DOHH2 (cell line): ENCODE data around the gene CNPY1.

Source experiments
- H3F3A ChIP-seq: fragments of 200-600 bp; sonication (generic), shearing (Covaris generic); 2 replicates; pipeline ENCODE4 v1.6.0; 2016; ENCODE audit warnings: antibody characterized with exemption, mild to moderate bottlenecking; ENCODE audit not compliant: control insufficient read depth, insufficient read depth
- H3K27ac ChIP-seq: fragments of 200-600 bp; sonication (generic); 2 replicates; pipeline ENCODE4 v1.5.1; 2014; ENCODE audit warnings: low read depth, mild to moderate bottlenecking, low read length, moderate library complexity
- H3K27me3 ChIP-seq: fragments of 200-600 bp; sonication (generic); 2 replicates; pipeline ENCODE4 v1.6.1; 2014; ENCODE audit warnings: mild to moderate bottlenecking, low read length, mixed read lengths; ENCODE audit not compliant: control insufficient read depth
- H3K36me3 ChIP-seq: fragments of 200-600 bp; sonication (generic); 2 replicates; pipeline ENCODE4 v1.6.1; 2014; ENCODE audit warnings: mild to moderate bottlenecking, low read length, moderate library complexity, mixed read lengths; ENCODE audit not compliant: control insufficient read depth
- H3K4me1 ChIP-seq: fragments of 200-600 bp; sonication (generic); 2 replicates; pipeline ENCODE4 v1.6.1; 2014; ENCODE audit warnings: mild to moderate bottlenecking, low read length, mixed read lengths; ENCODE audit not compliant: control insufficient read depth
- H3K4me2 ChIP-seq: fragments of 200-600 bp; sonication (generic); 2 replicates; pipeline ENCODE4 v1.6.0; 2014; ENCODE audit warnings: mild to moderate bottlenecking, low read length, moderate library complexity
- H3K4me3 ChIP-seq: fragments of 200-600 bp; sonication (generic); 2 replicates; pipeline ENCODE4 v1.5.1; 2014; ENCODE audit warnings: mild to moderate bottlenecking, low read length, mixed read lengths
- H3K79me2 ChIP-seq: fragments of 200-600 bp; sonication (generic); 2 replicates; pipeline ENCODE4 v1.6.1; 2014; ENCODE audit warnings: mild to moderate bottlenecking, low read length, mixed read lengths; ENCODE audit not compliant: control insufficient read depth
- H3K9me2 ChIP-seq: fragments of 200-600 bp; sonication (generic); replicated peaks from 2 replicates; pipeline ENCODE4 v1.6.1; 2014; ENCODE audit warnings: mild to moderate bottlenecking, low read length, mixed read lengths; ENCODE audit not compliant: control insufficient read depth
- H3K9me3 ChIP-seq: fragments of 200-600 bp; sonication (generic); 2 replicates; pipeline ENCODE4 v1.6.1; 2014; ENCODE audit warnings: antibody characterized with exemption, low read length, mixed read lengths; ENCODE audit not compliant: control insufficient read depth, insufficient read depth
- H4K20me1 ChIP-seq: fragments of 200-600 bp; sonication (generic); 2 replicates; pipeline ENCODE4 v1.6.0; 2014; ENCODE audit warnings: low read depth, mild to moderate bottlenecking, antibody characterized with exemption, low read length, moderate library complexity; ENCODE audit not compliant: control insufficient read depth, insufficient read depth
- CTCF ChIP-seq: fragments of 200-600 bp; sonication (generic); IDR thresholded peaks from one replicate; pipeline ENCODE4 v1.5.1; 2014; ENCODE audit warnings: antibody characterized with exemption, mild to moderate bottlenecking, low read depth, low read length; ENCODE audit not compliant: poor library complexity, severe bottlenecking
- EZH2phosphoT487 ChIP-seq: fragments of 200-600 bp; sonication (generic); IDR thresholded peaks from 2 replicates; pipeline ENCODE4 v1.6.1; 2017; ENCODE audit warnings: borderline replicate concordance, mild to moderate bottlenecking, antibody characterized with exemption, low read length, moderate library complexity, mixed read lengths

CNPY1 gene

GRCh38 chr7:155458111-155458877 lies 88.1 kb downstream of the CNPY1 start, which contains the start of gene EN2:
Gene EN2, plus strand, starts transcription at chr7:155458129. Its CDS starts 249 bp downstream, at chr7:155458378.
- H3K27me3 ChIP-seq: peaks cover 16% of the 10 kb centered on the region; the same call in 1 of the 2 replicates

GRCh38 chr7:155457544-155458110 lies 88.7 kb downstream of the CNPY1 start:
- H3K4me2 ChIP-seq: no peak overlapping the region
- H3K9me3 ChIP-seq: peaks cover 4% of the 10 kb centered on the region; the same call in 1 of the 2 replicates
- peaks cover 19% of the 10 kb centered on the region for H3K27me3 ChIP-seq
- no peaks in the 10 kb centered on the region for H4K20me1 ChIP-seq
- no peaks in the 10 kb centered on the region for H3F3A ChIP-seq
- no peaks in the 10 kb centered on the region for H3K79me2 ChIP-seq
- H3K4me1 ChIP-seq: no peaks in the 10 kb centered on the region
- TF ChIP-seq CTCF (no peak), EZH2phosphoT487 (no peak)
- H3K27ac ChIP-seq: no peak overlapping the region
- H3K36me3 ChIP-seq: no peaks in the 10 kb centered on the region
- H3K9me2 ChIP-seq: no peaks in the 10 kb centered on the region
- H3K4me3 ChIP-seq: no peak overlapping the region

More at GRCh38 chr7:155458111-155458877, 88.1 kb downstream of the CNPY1 start, which contains the start of gene EN2:
- Histone ChIP-seq H3K27ac (no peak within 1 kb of the TSS), H3K4me2 (no peak within 1 kb of the TSS), H3F3A (no peaks in the 10 kb centered on the region), H3K4me1 (no peaks in the 10 kb centered on the region), H3K36me3 (no peaks in the 10 kb centered on the region), H3K79me2 (no peaks in the 10 kb centered on the region), H3K9me2 (no peaks in the 10 kb centered on the region), H4K20me1 (no peaks in the 10 kb centered on the region), H3K9me3 (peaks cover 4% of the 10 kb centered on the region; the same call in 1 of the 2 replicates), H3K4me3 (no peak within 1 kb of the TSS)
- TF ChIP-seq EZH2phosphoT487 (no peak), CTCF (no peak)

DNA sequence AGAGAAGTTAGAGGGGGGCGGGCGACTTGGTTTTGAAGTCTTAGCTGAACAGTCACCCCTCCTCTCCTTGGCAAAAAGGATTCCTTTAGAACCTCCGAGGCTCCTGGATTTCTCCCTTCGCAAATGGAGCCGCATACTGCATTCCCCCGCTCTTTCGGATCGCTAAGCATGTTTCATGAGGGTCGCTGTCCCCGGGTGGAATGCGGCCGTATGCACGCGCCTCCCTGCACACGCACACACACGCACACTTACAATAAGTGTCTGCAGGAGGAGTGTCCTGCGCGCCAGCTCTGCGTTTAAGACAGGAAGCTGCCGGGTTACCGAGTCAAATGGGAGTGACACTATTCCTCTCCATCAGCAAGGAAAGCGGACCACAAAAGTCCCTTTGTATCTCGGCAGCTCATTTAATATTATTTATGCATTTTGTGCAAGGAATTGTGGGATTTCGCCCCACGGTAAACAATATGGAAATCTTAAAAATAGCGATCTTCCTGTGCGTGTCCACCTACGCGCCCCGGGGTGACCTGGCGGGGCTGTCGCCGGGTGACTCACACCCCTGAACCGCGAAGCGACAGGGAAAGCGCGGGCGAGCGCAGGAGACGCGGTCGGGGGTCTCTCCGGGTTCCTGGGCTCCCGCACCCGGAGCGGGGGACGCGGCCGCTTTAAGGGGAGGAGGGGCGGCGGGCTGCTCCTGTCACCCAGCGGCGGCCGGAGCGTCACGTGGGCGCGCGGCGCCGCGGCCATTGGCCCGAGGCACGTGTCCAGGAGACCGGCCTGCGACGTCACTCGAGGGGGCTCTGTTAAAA lies 89.4 kb downstream of the CNPY1 start:
- H3K4me1 ChIP-seq: no peaks in the 10 kb centered on the region

More for the DNA sequence above, 89.4 kb downstream of the CNPY1 start:
- Histone ChIP-seq H3K9me3 (peaks cover 4% of the 10 kb centered on the region; the same call in 1 of the 2 replicates), H3K36me3 (no peaks in the 10 kb centered on the region), H3K27ac (no peak overlapping the region), H4K20me1 (no peaks in the 10 kb centered on the region), H3F3A (no peaks in the 10 kb centered on the region), H3K9me2 (no peaks in the 10 kb centered on the region), H3K4me2 (no peak overlapping the region), H3K79me2 (no peaks in the 10 kb centered on the region), H3K27me3 (peaks cover 18% of the 10 kb centered on the region), H3K4me3 (no peak overlapping the region)
- TF ChIP-seq CTCF (no peak), EZH2phosphoT487 (no peak)
